ENCODE measurements around the gene CNPY4.
A peak's percentile ranks its signal among the peaks of the same experiment; 100 is the strongest.

The CNPY4 gene, protein sequence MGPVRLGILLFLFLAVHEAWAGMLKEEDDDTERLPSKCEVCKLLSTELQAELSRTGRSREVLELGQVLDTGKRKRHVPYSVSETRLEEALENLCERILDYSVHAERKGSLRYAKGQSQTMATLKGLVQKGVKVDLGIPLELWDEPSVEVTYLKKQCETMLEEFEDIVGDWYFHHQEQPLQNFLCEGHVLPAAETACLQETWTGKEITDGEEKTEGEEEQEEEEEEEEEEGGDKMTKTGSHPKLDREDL

DNA sequence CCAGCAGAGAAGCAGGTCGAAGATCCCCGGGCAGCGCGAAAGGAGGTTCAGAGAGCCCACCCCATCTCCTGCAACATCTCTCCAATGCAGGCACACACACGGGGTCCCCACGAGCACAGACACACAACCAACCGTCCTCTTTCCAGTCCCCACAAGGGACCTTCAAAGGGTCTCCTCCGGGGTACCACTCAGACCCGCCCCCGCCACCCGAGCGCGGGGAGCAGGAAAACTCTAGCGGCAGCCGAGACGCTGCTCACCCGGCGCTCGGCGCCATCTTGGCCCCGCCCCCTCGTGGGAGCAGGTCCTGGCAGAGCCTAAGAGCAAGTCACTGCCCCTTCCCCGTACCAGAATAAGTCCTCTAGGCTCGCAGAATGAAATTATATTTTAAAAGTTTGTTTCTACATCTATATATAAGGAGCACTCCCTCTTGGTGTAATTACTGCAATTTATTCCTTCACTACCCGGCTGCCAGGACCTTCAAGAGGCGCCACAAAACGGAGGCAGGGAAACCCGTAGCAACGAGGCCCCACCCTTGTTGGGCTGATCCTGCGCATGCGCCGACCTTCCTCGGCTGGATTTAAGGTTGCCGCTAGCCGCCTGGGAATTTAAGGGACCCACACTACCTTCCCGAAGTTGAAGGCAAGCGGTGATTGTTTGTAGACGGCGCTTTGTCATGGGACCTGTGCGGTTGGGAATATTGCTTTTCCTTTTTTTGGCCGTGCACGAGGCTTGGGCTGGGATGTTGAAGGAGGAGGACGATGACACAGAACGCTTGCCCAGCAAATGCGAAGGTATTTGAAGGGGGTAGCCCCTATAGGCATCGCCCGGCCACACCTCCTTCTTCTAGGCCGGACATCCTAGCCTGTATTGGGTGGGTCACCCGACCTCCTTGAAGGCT, at the start of gene CNPY4, which contains the start of gene TAF6:
Gene CNPY4 (plus strand): TSS at position 563 of the 898 bp plus-strand sequence. CDS start 111 bp downstream, at position 674.
Gene TAF6 (minus strand): TSS at position 287 of the 898 bp plus-strand sequence. CDS start 5,149 bp downstream, outside the sequence.
- peak; percentile 96 for DNase-seq (ENCODE audit: low spot score)

DNA sequence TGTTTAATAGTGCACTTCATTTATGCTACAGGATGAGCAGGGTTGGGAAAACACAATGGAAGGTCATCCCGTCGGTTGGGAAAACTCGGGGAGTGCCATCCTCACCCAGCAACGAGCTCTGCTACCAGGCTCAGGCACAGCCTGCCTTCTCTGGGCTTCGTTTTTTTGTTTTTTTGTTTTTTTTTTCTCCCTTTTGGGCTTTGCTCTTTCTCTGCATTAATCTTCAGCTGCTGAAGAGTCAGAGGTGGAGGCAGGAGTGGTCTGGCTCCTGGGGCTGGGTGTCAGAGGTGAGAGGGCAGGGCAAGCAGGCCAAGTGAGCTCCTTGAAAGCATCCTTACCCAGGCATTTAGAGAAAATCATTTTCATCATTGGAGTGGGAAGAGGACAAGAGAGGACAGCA, 49.4 kb upstream of the CNPY4 start:
- no peak for DNase-seq (ENCODE audit: low spot score)

DNA sequence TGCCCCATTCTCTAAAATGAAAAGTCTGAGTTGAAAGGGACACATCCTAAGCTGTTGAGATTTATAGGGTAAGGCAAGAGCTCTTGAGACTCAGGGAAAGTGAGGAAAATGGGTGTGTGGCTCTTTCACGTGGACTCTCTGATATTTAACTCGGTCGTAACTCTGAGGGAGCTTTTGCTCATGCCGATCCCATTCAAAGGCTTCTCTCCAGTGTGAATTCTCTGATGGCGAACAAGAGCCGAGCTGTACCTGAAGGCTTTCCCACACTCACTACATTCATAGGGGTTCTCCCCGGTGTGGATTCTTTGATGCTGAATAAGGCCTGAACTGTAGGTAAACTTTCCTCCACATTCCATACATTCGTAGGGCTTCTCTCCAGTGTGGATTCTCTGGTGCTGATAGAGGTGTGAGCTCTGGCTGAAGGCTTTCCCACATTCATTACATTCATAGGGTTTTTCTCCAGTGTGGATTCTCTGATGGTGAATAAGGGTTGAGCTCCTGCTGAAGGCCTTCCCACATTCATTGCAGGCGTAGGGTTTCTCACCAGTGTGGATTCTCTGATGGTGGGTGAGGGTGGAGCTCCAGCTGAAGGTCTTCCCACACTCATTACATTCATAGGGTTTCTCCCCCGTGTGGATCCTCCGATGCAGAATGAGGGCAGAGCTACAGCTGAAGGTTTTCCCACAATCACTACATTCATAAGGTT, 48.3 kb upstream of the CNPY4 start:
- no peak for DNase-seq (ENCODE audit: low spot score)

DNA sequence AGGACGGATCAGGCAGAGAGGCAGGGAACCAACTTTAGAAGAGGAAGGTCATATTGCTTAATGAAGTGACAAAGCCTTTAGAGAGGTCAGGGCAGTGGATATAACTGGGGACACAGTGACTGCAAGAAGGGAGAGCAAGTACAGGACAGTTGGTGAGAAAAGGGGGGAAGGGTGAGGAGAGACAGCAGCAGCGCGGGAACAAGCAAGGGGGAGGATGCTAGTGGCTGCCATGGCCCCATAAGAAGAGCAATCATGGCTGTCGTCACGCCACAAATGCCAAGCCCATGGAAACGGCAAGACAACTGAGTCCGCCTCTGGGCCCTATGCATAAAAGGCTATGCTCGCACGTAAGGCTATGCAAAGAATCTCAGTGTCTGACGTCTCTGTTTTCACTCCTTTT, 47.0 kb upstream of the CNPY4 start:
- DNase-seq (ENCODE audit: low spot score), result no peak

DNA sequence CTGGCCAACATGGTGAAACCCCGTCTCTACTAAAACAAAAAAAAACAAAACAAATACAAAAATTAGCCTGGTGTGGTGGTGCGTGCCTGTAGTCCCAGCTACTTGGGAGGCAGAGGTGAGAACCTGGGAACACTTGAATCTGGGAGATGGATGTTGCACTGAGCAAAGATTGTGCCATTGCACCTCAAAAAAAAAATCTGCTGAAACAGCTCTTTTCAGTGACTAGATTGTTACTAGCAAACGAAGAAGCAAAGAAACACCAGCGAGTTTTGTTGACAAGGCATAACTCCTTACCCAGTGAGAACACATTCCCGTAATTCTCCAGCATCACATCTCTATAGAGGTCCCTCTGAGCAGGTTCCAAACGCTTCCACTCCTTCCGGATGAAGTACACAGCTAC, 44.6 kb upstream of the CNPY4 start:
- no peak for DNase-seq (ENCODE audit: low spot score)

DNA sequence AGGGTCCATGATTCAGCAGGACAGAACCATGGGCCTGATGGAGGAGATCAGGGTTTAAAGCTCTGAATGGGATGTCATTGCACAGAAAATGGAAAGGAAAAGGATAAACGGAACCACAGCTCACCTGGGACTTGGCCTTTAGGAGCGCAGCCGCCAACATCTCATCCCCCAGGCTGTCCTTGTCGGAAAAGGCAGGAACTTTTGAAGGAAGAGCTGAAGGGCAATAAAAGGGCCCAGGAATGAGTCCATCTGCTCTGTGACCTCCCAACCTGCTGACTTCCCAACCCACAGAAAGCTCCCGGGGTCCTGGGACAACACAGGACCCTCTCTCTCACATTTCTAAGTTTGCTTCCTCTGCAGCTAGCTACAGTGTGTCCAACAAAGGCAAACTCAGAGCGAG, 44.0 kb upstream of the CNPY4 start:
- no peak for DNase-seq (ENCODE audit: low spot score)

DNA sequence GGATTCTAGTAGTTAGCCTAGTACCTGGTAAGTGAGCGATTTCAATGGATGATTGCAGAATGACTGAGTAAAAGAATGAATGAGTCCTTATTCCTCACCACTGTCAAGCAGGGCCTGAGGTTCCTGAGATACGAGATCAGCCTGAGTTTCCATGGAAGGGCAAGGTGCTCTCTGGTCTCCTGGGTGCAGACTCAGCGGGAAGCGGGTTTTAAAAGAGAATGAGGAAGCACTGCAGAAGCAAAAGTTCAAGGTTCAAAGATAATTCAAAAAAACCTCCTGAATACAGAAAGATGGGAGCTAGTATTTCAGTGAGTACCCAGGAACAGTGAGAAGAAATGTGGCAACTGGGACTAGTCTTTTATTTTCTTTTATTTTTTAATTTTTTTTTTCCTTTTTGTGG, 42.2 kb upstream of the CNPY4 start:
- no peak for DNase-seq (ENCODE audit: low spot score)

DNA sequence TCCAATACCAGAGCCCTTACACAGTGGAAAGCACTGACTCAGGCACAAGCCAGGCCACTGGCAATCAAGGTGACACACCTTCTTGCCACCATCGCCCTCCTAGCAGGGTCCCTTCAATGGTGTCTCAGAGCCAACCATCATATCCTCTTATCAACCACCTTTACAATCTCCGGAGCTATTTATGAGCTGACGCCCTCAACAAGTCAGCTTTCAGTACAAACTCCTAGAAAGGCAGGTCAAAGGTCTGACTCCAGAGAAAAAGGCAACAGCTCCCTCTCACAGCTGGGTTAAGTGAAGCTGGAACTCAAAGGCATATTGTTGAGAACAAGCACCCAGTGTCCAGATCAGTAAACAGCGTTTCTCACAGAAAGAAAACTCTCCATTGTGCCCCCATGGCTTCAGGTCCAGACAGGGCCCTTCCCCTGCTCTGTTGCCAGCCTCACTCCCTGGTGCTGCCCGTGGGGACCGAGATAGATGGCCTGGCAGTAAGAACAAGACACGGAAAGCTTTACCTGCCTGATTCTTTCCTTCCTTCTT, 40.3 kb upstream of the CNPY4 start:
- DNase-seq (ENCODE audit: low spot score), result no peak

DNA sequence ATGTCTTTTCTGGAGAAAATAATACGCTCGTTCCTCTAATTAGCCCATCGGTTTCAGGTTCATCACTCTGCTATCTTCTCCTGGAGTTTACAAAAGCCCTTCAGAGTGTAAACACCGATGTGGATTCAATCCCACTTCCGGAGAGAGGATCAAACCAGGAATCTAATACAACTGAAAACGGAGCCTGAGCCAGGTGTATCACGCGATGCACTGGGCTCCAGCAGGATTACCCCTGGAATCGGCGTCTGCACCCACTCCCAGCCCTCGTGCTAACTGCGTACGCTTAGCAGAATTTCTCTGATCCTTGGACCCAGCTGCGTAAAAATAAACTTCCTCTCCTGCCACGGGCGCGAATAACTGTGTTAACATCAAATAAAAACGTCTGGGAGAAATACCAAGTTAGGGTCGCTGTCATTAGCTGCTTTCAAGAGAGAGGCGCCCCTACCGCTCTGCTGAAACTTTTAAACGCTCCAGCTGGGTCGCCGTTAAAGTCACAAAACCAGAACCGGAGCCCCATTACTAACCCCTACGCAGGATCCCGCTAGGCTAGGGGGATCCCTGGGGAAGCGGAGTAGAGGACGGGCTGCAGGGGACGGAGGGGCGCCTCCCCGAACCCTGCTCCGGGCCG, 38.4 kb upstream of the CNPY4 start:
- no peak for DNase-seq (ENCODE audit: low spot score)

DNA sequence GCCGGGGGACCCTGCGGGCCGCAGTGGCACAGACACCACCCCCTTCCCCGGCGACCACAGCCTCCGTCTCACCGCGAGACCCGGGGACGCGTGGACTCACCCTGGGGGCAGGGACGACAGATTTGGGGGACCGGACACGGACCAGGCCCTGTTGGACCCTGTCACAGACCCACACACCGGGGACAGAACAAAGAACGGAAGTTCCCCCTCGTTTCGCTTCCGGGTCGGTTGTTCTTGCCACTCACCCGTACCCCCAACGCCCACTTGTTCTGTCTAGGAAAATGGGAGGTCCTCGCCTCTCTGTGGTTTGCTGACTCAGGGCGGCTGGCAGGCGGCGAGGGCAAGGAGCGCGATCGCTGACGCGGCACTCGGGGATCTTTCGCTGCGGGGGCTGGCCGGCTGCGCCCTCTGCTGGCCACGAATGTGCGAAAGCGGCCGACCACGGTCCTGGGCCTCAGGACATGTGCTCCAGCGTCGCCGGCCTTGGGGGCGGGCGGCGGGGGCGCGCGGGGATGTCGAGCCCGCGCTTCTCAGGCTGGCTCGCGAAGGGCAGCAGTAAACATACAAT, 37.8 kb upstream of the CNPY4 start, which contains the start of gene ZNF3:
Gene ZNF3 (minus strand): TSS at position 189 of the 568 bp plus-strand sequence. CDS start 4,366 bp downstream, outside the sequence.
- DNase-seq (ENCODE audit: low spot score), result peak; percentile 99

DNA sequence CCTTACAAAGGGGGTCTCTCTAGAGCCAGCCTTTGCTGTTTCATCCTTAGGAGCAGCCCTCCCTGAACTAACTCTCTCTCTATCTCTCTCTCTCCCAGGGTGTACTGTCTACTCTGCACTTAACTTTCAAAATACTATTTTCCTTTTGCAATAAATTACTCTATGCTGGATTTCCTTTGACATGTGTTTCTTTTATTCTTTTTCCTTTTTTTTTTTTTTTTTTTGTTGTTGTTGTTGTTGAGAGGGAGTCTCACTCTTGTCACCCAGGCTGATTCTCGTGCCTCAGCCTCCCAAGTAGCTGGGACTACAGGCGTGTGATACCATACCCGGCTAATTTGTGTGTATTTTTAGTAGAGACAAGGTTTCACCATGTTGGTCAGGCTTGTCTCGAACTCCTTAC, 36.5 kb upstream of the CNPY4 start:
- DNase-seq (ENCODE audit: low spot score), result no peak

DNA sequence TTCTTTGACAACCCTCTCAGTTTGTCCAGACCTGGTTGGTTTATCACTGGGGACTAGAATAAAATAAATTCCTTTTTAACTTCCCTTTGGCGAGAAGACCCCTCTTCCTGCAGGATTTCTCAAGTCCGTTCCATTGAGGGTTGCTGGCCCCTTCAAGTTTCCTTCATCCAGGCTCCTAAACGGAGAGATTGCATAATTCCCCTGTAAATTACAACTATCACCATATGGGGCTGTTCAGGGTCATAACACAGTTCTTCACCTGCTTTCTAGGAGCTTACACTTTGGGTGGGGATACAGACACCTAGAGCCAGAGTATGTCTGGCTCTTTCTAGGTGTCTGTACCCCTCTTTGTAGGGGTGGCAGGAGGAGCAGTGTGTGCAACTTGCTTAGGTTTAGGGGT, 33.9 kb upstream of the CNPY4 start:
- DNase-seq (ENCODE audit: low spot score), result no peak

DNA sequence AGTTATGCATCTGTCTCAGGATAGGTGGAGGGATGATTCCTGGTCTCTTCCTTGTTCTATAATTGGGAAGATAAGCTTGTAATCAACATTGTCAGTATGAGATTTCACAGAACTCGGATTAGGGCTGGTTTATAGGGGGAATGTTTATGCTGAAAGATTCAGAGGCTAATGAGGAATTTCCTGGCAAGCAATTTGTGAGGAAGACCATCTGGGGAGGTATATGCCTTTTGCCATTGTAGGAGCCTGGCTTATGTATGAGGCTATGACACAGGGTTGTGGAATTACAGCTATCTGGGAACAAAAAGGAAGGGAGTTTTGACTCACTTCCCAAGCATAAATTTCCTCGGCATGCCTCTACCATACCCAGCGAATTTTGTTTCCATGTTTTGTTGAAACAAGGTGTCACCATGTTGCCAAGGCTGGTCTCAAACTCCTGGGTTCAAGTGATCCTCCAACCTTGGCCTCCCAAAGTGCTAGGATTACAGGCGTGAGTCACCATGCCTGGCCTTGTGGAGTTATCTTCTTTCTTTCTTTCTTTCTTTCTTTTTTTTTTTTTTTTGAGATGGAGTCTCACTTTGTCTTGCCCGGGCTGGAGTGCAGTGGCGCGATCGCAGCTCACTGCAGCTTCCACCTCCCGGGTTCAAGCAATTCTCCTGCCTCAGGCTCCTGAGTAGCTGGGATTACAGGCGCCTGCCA, 32.2 kb upstream of the CNPY4 start:
- no peak for DNase-seq (ENCODE audit: low spot score)

DNA sequence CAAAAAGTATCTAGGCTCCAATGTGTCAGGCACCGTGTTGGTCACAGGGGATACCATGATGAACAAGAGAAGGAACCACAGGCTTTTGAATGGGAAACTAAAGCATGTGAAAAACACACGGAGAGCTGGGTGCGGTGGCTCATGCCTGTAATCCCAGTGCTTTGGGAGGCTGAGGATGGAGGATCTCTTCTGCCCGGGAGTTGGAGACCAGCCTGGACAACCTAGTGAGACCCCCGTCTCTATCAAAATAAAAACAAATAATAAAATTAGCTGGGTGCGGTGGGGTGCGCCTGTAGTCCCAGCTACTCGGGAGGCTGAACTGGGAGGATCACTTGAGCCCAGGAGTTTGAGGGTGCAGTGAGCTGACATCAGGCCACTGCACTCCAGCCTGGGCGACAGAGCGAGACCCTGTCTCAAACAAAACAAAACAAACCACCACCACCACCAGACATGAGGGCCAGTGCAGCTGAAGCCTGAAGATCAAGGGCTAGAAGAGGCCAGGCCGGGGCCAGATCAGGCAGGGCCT, 31.3 kb upstream of the CNPY4 start:
- no peak for DNase-seq (ENCODE audit: low spot score)

DNA sequence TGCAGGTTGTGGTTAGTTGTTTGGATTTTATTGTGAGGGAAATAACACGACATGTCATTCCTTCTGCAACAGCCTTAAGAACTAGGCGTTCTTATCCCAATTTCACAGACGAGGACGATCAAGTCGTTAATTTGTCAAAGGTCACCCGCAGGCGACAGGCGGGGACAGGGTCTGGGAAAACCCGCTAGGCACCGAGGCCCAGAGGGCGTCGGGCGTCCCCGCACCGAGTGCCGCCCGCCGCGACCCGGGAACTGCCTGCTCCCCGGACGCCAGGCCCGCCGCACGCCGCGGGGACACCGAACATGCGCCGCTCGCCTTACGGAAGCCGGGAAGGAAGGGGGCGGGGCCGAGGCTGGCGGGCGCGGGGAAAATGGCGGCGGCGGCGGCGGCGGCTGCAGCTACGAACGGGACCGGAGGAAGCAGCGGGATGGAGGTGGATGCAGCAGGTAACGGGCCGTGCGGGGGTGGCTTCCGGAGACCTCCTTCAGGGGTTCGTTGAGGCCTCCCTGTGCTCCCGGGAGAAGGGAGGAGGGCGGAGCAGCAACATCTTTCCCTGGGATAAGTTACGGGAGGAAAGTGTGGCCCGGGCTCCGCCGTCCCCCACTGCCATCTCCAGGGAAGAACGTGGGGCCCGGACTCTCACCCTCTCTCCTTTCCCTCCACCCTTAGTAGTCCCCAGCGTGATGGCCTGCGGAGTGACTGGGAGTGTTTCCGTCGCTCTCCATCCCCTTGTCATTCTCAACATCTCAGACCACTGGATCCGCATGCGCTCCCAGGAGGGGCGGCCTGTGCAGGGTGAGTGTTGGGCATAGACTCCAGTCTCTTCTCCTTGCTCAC, 30.6 kb upstream of the CNPY4 start, which contains the start of gene COPS6:
Gene COPS6 (plus strand): TSS at position 349 of the 837 bp plus-strand sequence. CDS start 22 bp downstream, at position 371.
- peak; percentile 82 for DNase-seq (ENCODE audit: low spot score)

DNA sequence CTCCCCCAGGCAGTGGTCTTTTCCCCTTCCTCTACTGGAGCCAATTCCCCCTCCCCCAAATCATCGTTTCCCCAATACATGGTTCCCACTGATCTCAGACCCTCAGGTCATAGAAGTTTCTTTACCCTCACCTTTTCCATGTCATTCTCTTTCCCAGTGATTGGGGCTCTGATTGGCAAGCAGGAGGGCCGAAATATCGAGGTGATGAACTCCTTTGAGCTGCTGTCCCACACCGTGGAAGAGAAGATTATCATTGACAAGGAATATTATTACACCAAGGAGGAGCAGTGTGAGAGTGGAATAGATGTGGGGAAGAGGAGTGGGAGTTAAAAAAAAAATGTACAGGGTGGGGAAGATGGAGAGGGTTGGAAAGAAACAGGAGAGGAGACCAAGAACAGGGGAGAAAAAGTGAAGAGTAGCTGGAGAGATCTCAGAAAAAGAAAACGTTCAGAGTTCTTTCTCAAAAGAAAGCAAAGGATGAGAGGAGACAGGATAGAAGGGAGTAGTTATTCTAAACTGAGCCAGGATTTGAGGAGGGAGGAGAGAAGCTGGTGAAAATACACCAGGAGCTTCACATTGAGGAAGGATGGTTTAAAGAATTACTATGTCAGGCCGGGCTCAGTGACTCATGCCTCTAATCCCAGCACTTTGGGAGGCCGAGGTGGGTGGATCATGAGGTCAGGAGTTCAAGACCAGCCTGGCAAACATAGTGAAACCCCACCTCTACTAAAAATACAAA, 29.8 kb upstream of the CNPY4 start:
- no peak for DNase-seq (ENCODE audit: low spot score)

DNA sequence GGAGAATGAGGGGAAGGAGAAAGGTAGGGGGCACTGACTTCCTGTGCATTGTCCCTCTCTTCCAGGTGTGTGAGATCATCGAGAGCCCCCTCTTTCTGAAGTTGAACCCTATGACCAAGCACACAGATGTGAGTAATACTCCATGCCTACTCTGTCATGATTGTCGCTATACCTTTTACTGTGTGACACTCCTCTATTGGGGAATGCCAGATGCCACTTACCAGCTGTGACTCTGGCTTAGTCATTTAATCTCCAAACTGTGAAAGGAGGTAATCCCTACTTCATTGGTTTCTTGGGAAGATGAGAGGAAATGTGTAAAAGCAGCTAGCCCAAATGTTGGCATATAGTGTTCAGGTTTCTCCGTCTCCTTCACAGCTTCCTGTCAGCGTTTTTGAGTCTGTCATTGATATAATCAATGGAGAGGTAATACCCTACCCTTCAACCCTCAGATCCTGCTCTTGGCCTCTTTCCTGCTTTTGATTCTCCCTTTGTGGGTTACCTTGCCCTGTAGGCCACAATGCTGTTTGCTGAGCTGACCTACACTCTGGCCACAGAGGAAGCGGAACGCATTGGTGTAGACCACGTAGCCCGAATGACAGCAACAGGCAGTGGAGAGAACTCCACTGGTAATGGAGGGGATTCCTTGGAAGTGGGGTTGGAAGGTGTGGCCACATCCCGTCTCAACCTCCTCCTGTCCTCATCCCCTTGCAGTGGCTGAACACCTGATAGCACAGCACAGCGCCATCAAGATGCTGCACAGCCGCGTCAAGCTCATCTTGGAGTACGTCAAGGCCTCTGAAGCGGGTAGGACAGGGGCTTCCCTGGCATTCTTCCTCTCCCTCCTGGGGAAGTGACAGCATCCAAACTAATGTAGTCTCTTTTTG, 28.7 kb upstream of the CNPY4 start:
- no peak for DNase-seq (ENCODE audit: low spot score)
